Tibial nerve (tissue), 4 donors: ENCODE measurements around the gene THOC2.

Source experiments
- EP300 ChIP-seq, 2 donors: sonication (generic); formaldehyde crosslinking; IDR thresholded peaks; one replicate each; pipeline ENCODE4 v1.6.1; 2017; ENCODE audit warnings: antibody characterized with exemption in 2 of 2, mild to moderate bottlenecking in 1 of 2
- POLR2A ChIP-seq, 2 donors: fragments of 450-650 bp; IDR thresholded peaks; one replicate each; pipeline ENCODE4 v1.6.1; 2017; ENCODE audit warnings: antibody characterized with exemption in 2 of 2, mild to moderate bottlenecking in 2 of 2, moderate library complexity in 2 of 2
- TF ChIP-seq, protein P1 (sequence below), 5 experiments: fragments of 200-600 bp in 3 of 5; fragments of 450-650 bp in 2 of 5; sonication (generic) in 3 of 5; IDR thresholded peaks; one replicate each; pipeline ENCODE4 v1.5.1; 2016 to 2019; ENCODE audit warnings: antibody characterized with exemption in 5 of 5, mild to moderate bottlenecking in 3 of 5, moderate library complexity in 2 of 5

DNA sequence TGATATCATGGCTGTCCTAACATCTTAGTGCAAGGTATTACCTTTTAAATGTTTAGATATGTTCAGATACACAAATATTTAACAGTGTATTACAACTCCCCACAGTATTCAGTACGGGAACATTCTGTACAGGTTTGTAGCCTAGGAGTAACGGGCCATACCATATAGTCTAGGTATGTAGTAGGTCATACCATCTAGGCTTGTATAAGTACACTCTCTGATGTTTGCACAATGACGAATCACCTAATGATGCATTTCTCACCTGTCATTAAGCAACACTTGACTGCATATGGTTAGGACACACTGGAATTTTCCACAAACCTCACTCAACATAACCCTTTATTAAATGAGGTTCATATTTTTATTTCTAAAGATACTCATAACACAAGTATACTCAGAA is 67.7 kb downstream of the THOC2 start:
- TF ChIP-seq, protein P1, sequence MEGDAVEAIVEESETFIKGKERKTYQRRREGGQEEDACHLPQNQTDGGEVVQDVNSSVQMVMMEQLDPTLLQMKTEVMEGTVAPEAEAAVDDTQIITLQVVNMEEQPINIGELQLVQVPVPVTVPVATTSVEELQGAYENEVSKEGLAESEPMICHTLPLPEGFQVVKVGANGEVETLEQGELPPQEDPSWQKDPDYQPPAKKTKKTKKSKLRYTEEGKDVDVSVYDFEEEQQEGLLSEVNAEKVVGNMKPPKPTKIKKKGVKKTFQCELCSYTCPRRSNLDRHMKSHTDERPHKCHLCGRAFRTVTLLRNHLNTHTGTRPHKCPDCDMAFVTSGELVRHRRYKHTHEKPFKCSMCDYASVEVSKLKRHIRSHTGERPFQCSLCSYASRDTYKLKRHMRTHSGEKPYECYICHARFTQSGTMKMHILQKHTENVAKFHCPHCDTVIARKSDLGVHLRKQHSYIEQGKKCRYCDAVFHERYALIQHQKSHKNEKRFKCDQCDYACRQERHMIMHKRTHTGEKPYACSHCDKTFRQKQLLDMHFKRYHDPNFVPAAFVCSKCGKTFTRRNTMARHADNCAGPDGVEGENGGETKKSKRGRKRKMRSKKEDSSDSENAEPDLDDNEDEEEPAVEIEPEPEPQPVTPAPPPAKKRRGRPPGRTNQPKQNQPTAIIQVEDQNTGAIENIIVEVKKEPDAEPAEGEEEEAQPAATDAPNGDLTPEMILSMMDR (IDR thresholded peaks at IDR 0.05): no peak
- TF ChIP-seq POLR2A (IDR thresholded peaks at IDR 0.05): no peak
- TF ChIP-seq EP300 (IDR thresholded peaks at IDR 0.05): no peak
